Activated effector memory CD4-positive, alpha-beta T cell treated with anti-CD3 and anti-CD28 coated beads, Interleukin-2, amount 50 U/mL, for 16 hours (primary cell): ENCODE results near the gene TOMM40L.
"Not testable (repeated sequence)": the region's sequence is repeated elsewhere in the genome, so short reads cannot be mapped to it uniquely, and the experiment has no call there.

Source experiments
- DNase-seq: peaks from one replicate; pipeline ENCODE4 v3.0.0-alpha.2; 2020

The TOMM40L gene

GRCh38 chr1:161222175-161223019 is 3.5 kb upstream of the TOMM40L start:
- no peak for DNase-seq

- DNase-seq: no peak
Measured at GRCh38 chr1:161223805-161224694, 1.8 kb upstream of the TOMM40L start.

- DNase-seq: not testable (repeated sequence)
Measured at GRCh38 chr1:161224695-161225087, 1.2 kb upstream of the TOMM40L start.

- DNase-seq: no peak
Measured at GRCh38 chr1:161225178-161225533, 704 bp upstream of the TOMM40L start.

GRCh38 chr1:161226320-161226711 is 456 bp downstream of the TOMM40L start:
- peak; percentile 67 for DNase-seq

GRCh38 chr1:161226759-161227158 is 899 bp downstream of the TOMM40L start:
- no peak for DNase-seq

GRCh38 chr1:161227196-161227871 is 1.5 kb downstream of the TOMM40L start:
- DNase-seq: peak; percentile 95

GRCh38 chr1:161228032-161228431 is 2.2 kb downstream of the TOMM40L start:
- DNase-seq: no peak

- no peak for DNase-seq
Measured at GRCh38 chr1:161229896-161230295, 4.0 kb downstream of the TOMM40L start.

- DNase-seq: no peak
Measured at GRCh38 chr1:161230762-161231161, 4.9 kb downstream of the TOMM40L start.

GRCh38 chr1:161233102-161233501 is 7.2 kb downstream of the TOMM40L start:
- DNase-seq: no peak

GRCh38 chr1:161235957-161236775 is 10.3 kb downstream of the TOMM40L start:
- no peak for DNase-seq

GRCh38 chr1:161238039-161238473 is 12.2 kb downstream of the TOMM40L start, which contains the start of gene NR1I3:
TSS of gene NR1I3 (minus strand) at chr1:161238203. CDS start at chr1:161236565, 1,638 bp downstream.
- DNase-seq: no peak

- DNase-seq: no peak
Measured at GRCh38 chr1:161241682-161242081, 15.8 kb downstream of the TOMM40L start.

- no peak for DNase-seq
Measured at GRCh38 chr1:161242313-161242712, 16.5 kb downstream of the TOMM40L start.

GRCh38 chr1:161244888-161245287 is 19.0 kb downstream of the TOMM40L start:
- DNase-seq: no peak

GRCh38 chr1:161250100-161250499 is 24.2 kb downstream of the TOMM40L start:
- not testable (repeated sequence) for DNase-seq

GRCh38 chr1:161250829-161251228 is 25.0 kb downstream of the TOMM40L start:
- no peak for DNase-seq

- DNase-seq: no peak
Measured at GRCh38 chr1:161251579-161251978, 25.7 kb downstream of the TOMM40L start.

- not testable (repeated sequence) for DNase-seq
Measured at GRCh38 chr1:161255302-161255701, 29.4 kb downstream of the TOMM40L start.

GRCh38 chr1:161255955-161256520 is 30.2 kb downstream of the TOMM40L start:
- DNase-seq: not testable (repeated sequence)

GRCh38 chr1:161257109-161257508 is 31.2 kb downstream of the TOMM40L start:
- DNase-seq: not testable (repeated sequence)
